Stimulated activated naive CD4-positive, alpha-beta T cell treated with Interleukin-2 at 50 U/mL for 16 hours (primary cell): ENCODE data around the gene KCNQ1.

Source experiments
- DNase-seq: peaks from one replicate; lab custom pipeline; 2025; lab: John Stamatoyannopoulos, UW

The KCNQ1 gene

GRCh38 chr11:2699531-2700414 is 255.0 kb downstream of the KCNQ1 start, which contains the start of gene KCNQ1OT1:
KCNQ1OT1 (minus strand) TSS chr11:2699994.
- peak; percentile 84 for DNase-seq

GRCh38 chr11:2700415-2701211 is 255.8 kb downstream of the KCNQ1 start:
- DNase-seq, result peak; percentile 5

DNA sequence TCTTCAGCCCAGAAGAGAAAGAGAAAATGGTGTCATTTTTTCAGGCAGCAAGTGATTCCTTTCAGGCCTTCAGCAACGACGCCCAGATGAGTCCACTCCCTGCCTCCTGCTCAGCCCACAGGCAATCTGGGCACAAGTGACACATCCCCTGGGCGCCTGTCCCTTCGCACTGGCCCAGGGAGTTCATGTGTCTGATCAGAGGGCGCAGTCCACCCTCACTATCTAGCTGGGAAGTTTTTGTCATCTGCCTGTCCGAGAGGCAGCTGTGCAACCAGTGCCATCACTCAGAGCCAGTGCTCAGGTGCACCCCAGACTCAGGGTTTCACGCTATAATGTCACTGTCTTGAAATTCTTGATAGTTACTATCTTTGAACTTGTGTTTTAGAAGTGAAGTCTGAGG is 256.4 kb downstream of the KCNQ1 start:
- DNase-seq, result no peak

- no peak for DNase-seq
Observed at GRCh38 chr11:2701898-2702434, 257.2 kb downstream of the KCNQ1 start.

GRCh38 chr11:2702771-2703362 is 258.1 kb downstream of the KCNQ1 start:
- DNase-seq, result no peak

GRCh38 chr11:2703363-2704141 is 258.7 kb downstream of the KCNQ1 start:
- no peak for DNase-seq

GRCh38 chr11:2704356-2704755 is 259.5 kb downstream of the KCNQ1 start:
- DNase-seq, result no peak

- no peak for DNase-seq
Observed at GRCh38 chr11:2704896-2705606, 260.2 kb downstream of the KCNQ1 start.

- DNase-seq, result no peak
Observed at GRCh38 chr11:2706321-2706720, 261.5 kb downstream of the KCNQ1 start.

DNA sequence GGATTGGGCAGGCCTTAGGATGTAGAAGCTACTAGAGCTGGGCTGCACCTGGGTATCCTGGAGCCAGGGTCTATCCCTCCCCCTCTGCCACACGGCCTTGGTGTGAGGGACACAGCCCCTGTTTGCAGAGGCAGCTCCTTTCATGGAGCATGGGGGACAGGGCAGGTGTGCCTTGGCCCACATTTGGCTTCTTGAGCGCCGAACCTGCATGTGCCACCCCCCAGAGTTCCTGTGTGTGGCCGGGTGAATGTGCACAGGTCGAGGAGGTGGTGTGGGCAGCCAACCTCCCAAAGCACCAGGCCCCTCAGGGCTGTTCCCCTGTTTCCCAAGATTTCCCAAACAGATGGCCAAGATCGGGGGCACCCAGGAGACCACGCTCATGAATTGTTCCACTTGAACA is 262.9 kb downstream of the KCNQ1 start:
- no peak for DNase-seq

- no peak for DNase-seq
Observed at GRCh38 chr11:2708151-2708581, 263.4 kb downstream of the KCNQ1 start.

GRCh38 chr11:2708757-2709281 is 264.0 kb downstream of the KCNQ1 start:
- DNase-seq, result no peak

- no peak for DNase-seq
Observed at GRCh38 chr11:2709429-2709828, 264.6 kb downstream of the KCNQ1 start.

- DNase-seq, result no peak
Observed at GRCh38 chr11:2711161-2711560, 266.4 kb downstream of the KCNQ1 start.

- no peak for DNase-seq
Observed at GRCh38 chr11:2713094-2713493, 268.3 kb downstream of the KCNQ1 start.

DNA sequence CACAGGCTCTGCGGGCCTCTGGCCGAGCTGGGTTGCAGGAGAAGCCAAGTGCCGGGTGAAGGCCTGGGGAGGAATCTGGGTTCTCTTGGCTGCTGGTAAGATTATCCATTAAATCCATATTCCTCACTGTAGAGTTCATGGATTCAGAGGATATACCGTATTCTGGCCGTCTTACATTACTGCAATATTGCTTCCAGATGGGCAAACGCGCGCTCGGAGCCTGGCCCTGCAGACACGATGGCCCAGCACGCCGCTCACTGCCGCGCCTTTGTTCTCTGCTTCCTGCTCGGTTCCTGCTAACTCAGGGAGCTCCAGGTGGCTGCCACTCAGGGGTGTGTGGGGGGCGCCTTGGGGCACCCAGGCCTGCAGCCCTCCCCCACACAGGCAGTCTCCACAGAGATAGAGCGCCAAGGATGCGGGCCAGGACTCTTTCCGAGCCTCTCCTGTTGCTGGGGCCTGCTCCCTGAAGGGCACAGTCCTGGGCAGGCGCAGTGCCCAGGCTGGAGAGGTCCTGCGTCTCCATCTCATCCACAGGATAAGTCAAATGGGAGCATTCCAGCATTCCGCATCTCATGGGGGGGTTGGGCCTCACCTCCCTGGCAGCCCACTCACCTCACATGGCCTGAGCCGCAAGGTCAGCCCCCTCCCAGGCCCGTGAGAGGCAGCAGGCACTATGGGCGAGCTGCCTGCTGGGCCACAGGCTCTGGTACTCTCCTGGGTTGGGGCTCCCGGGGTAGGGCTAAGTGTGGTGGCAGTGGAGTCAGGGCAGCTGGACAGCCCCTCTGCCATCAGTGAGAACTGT is 269.1 kb downstream of the KCNQ1 start:
- DNase-seq, result no peak

DNA sequence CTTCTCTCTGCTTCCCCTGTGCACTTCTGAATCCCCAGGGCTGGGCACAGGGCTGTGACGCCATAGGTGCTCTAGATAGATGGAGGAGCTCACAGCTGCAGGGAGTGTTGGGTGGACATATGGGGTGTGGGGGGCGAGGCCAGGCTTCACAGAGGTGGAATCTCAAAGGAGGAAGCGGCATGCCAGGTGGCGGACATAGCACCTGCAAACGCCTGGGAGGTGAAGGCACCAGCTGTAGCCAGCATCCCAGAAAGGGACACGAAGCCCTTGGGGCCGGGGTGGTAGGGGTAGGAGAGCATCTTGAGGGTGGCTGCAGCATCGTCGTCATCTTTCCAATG is 269.6 kb downstream of the KCNQ1 start:
- no peak for DNase-seq

GRCh38 chr11:2714871-2715270 is 270.1 kb downstream of the KCNQ1 start:
- no peak for DNase-seq

GRCh38 chr11:2715716-2716350 is 271.0 kb downstream of the KCNQ1 start:
- no peak for DNase-seq
